Prostate gland (tissue), 2 donors: ENCODE results near the gene SEMA3A.

Source experiments
- POLR2A ChIP-seq: fragments of 450-650 bp; IDR thresholded peaks from one replicate; pipeline ENCODE4 v1.6.1; 2016; ENCODE audit warnings: antibody characterized with exemption, mild to moderate bottlenecking
- TF ChIP-seq, protein P1 (sequence below), 4 experiments: fragments of 200-600 bp in 2 of 4; fragments of 450-650 bp in 2 of 4; sonication (generic) in 2 of 4; IDR thresholded peaks; 1 replicate in 3 of 4; 2 replicates in 1 of 4; pipeline ENCODE4 v1.5.1; 2016 to 2019; ENCODE audit warnings: antibody characterized with exemption in 4 of 4, mild to moderate bottlenecking in 2 of 4, moderate library complexity in 2 of 4

DNA sequence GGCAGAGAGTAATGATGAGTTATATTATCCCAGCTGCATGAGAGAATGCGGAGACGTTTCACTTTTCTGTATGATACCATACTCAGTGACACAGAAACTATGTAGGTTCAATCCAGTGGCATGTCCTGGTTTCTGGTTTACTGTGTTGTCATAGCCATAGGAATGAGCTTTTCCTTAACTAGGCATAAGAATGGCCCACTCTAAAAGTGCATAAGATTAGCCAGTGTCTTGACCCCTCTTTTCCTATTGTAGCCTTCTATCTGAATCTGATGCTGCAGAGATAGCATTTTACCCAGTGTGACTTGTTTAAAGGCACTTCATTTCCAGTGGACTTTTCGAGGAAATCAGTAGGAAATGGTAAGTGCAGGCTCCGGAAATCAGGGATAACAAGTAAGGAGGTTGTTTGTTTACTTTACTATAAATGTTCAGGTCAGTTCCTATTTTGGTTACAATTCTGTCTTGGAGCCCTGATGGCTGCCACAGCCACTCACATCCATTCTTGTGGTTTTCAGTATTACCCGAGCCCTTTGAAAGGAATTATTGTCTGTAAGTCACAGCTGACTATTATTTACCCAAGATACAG, 70.5 kb downstream of the SEMA3A start:
- TF ChIP-seq, protein P1, sequence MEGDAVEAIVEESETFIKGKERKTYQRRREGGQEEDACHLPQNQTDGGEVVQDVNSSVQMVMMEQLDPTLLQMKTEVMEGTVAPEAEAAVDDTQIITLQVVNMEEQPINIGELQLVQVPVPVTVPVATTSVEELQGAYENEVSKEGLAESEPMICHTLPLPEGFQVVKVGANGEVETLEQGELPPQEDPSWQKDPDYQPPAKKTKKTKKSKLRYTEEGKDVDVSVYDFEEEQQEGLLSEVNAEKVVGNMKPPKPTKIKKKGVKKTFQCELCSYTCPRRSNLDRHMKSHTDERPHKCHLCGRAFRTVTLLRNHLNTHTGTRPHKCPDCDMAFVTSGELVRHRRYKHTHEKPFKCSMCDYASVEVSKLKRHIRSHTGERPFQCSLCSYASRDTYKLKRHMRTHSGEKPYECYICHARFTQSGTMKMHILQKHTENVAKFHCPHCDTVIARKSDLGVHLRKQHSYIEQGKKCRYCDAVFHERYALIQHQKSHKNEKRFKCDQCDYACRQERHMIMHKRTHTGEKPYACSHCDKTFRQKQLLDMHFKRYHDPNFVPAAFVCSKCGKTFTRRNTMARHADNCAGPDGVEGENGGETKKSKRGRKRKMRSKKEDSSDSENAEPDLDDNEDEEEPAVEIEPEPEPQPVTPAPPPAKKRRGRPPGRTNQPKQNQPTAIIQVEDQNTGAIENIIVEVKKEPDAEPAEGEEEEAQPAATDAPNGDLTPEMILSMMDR (IDR thresholded peaks at IDR 0.05) = no peak
- TF ChIP-seq POLR2A = no peak
